ENCODE results near the gene CELF4.

- TF ChIP-seq, protein P1, sequence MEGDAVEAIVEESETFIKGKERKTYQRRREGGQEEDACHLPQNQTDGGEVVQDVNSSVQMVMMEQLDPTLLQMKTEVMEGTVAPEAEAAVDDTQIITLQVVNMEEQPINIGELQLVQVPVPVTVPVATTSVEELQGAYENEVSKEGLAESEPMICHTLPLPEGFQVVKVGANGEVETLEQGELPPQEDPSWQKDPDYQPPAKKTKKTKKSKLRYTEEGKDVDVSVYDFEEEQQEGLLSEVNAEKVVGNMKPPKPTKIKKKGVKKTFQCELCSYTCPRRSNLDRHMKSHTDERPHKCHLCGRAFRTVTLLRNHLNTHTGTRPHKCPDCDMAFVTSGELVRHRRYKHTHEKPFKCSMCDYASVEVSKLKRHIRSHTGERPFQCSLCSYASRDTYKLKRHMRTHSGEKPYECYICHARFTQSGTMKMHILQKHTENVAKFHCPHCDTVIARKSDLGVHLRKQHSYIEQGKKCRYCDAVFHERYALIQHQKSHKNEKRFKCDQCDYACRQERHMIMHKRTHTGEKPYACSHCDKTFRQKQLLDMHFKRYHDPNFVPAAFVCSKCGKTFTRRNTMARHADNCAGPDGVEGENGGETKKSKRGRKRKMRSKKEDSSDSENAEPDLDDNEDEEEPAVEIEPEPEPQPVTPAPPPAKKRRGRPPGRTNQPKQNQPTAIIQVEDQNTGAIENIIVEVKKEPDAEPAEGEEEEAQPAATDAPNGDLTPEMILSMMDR (IDR thresholded peaks at IDR 0.05; ENCODE audit: low read depth, low read length, poor library complexity, severe bottlenecking) = no peak
- TF ChIP-seq EZH2phosphoT487 (IDR thresholded peaks at IDR 0.05; ENCODE audit: borderline replicate concordance, low read length) = no peak
Measured at GRCh38 chr18:37302519-37302918, 263.1 kb downstream of the CELF4 start.
